Measurements from ENCODE around the gene UROS. TPM values are rescaled to one million over a fixed set of nuclear protein-coding genes. Genes with fewer than 3 reads are reported as not detected.

The UROS gene
- total and polyA plus RNA-seq, 2 experiments from 2014 or later = 55.7 to 80.4 TPM

GRCh38 chr10:125773687-125774543 is 49.1 kb downstream of the UROS start:
- 98% methylated on average over 35 of the region's 75 CpGs for WGBS (ENCODE audit: low lambda C conversion rate, missing lambda C conversion rate)
- TF ChIP-seq EZH2 (IDR thresholded peaks at IDR 0.05; ENCODE audit: borderline replicate concordance) = no peak
- no peak for TF ChIP-seq CTCF (IDR thresholded peaks at IDR 0.05; ENCODE audit: poor library complexity)
- TF ChIP-seq EZH2phosphoT487 (IDR thresholded peaks at IDR 0.05; ENCODE audit: low read depth, severe bottlenecking, unreplicated experiment) = no peak
- no peak overlapping the region for H3K4me2 ChIP-seq
- H3K9me2 ChIP-seq (replicated peaks; ENCODE audit: insufficient read depth) = no peaks in the 10 kb centered on the region
- no peaks in the 10 kb centered on the region for H3K9me3 ChIP-seq (ENCODE audit: low read depth)
- no peaks in the 10 kb centered on the region for H3K36me3 ChIP-seq (replicated peaks; ENCODE audit: insufficient read depth, low read depth)
- no peak overlapping the region for H3K4me3 ChIP-seq
- H3K4me1 ChIP-seq (ENCODE audit: insufficient read depth) = no peaks in the 10 kb centered on the region
- no peak overlapping the region for H2AFZ ChIP-seq
- H3K27ac ChIP-seq = no peak overlapping the region
- no peaks in the 10 kb centered on the region for H4K20me1 ChIP-seq (ENCODE audit: insufficient read depth, poor library complexity, severe bottlenecking)
- no peaks in the 10 kb centered on the region for H3K27me3 ChIP-seq
- H3K79me2 ChIP-seq = no peaks in the 10 kb centered on the region
- DNase-seq (ENCODE audit: low spot score) = no peak

DNA sequence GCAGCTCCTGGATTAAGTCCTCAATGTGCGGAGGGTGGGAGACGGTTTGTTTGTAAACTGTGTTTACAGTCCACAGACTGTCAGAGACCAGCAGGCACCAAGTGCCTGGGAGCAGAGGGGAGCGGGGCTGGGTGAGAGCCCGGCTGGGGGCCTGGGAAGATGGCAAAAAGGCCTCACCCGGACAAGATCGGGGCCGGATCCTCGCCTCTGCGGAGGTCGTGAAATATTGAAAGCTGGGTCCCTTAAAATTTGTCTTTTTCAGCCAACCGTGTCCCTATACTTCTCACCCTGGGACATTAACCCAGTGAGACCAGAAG is 50.2 kb downstream of the UROS start:
- Histone ChIP-seq H3K9me3 (ENCODE audit: low read depth) (no peaks in the 10 kb centered on the region), H3K4me1 (ENCODE audit: insufficient read depth) (no peaks in the 10 kb centered on the region), H4K20me1 (ENCODE audit: insufficient read depth, poor library complexity, severe bottlenecking) (no peaks in the 10 kb centered on the region), H3K9me2 (replicated peaks; ENCODE audit: insufficient read depth) (no peaks in the 10 kb centered on the region), H3K4me3 (no peak overlapping the region), H3K27me3 (no peaks in the 10 kb centered on the region), H3K27ac (no peak overlapping the region), H3K79me2 (no peaks in the 10 kb centered on the region), H3K4me2 (no peak overlapping the region), H3K36me3 (replicated peaks; ENCODE audit: insufficient read depth, low read depth) (no peaks in the 10 kb centered on the region), H2AFZ (no peak overlapping the region)
- WGBS (ENCODE audit: low lambda C conversion rate, missing lambda C conversion rate) = 85% methylated on average over 11 of the region's 11 CpGs
- DNase-seq (ENCODE audit: low spot score) = no peak
- TF ChIP-seq EZH2phosphoT487 (IDR thresholded peaks at IDR 0.05; ENCODE audit: low read depth, severe bottlenecking, unreplicated experiment) (no peak), EZH2 (IDR thresholded peaks at IDR 0.05; ENCODE audit: borderline replicate concordance) (no peak), CTCF (IDR thresholded peaks at IDR 0.05; ENCODE audit: poor library complexity) (no peak)

DNA sequence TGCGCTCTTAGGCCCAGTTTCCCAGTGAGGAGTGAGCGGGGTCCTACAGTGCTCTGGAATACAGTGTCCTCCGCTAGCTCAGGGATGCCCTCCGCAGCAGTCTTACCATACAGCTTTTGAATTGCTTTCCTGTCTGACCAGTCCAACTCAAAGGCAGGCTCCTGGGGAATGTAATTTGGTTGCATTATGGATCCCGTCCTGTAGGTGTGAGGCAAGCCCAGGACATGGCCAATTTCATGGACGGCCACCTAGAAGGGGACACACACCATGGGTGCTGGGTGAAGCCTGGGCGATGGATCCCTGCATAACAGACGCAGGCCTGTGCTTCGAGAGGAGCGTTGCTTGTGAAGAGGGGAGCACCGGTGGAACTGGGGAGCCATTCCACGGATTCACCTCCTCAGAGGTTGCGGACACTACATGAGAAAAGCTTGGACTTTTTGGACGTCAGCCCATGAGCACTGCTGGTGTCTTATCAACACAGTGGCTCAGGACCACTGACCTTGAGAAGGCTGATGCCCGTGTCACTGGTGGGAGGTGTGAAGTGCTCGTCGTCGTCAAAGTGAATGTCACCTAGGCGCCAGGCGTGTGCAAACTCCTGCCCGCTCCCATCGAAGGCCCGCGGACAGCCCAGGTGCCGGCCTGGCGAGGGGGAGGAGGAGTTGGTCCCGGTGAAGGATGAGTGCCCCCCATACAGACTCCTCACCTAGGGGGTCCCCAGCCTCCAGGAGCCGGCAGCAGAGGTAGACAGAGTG is 50.8 kb downstream of the UROS start:
- Histone ChIP-seq H3K36me3 (replicated peaks; ENCODE audit: insufficient read depth, low read depth) (no peaks in the 10 kb centered on the region), H3K27me3 (no peaks in the 10 kb centered on the region), H3K9me3 (ENCODE audit: low read depth) (no peaks in the 10 kb centered on the region), H4K20me1 (ENCODE audit: insufficient read depth, poor library complexity, severe bottlenecking) (no peaks in the 10 kb centered on the region), H3K79me2 (no peaks in the 10 kb centered on the region), H3K4me2 (no peak overlapping the region), H3K27ac (no peak overlapping the region), H3K4me3 (no peak overlapping the region), H3K4me1 (ENCODE audit: insufficient read depth) (no peaks in the 10 kb centered on the region), H2AFZ (no peak overlapping the region), H3K9me2 (replicated peaks; ENCODE audit: insufficient read depth) (no peaks in the 10 kb centered on the region)
- TF ChIP-seq EZH2 (IDR thresholded peaks at IDR 0.05; ENCODE audit: borderline replicate concordance) (no peak), CTCF (IDR thresholded peaks at IDR 0.05; ENCODE audit: poor library complexity) (no peak), EZH2phosphoT487 (IDR thresholded peaks at IDR 0.05; ENCODE audit: low read depth, severe bottlenecking, unreplicated experiment) (no peak)
- WGBS (ENCODE audit: low lambda C conversion rate, missing lambda C conversion rate) = 86% methylated on average over 28 of the region's 28 CpGs
- no peak for DNase-seq (ENCODE audit: low spot score)
